Jurkat, Clone E6-1 (cell line): ENCODE measurements around the gene MACF1.
"Not testable (repeated sequence)": the region's sequence is repeated elsewhere in the genome, so short reads cannot be mapped to it uniquely, and the experiment has no call there.

Source experiments
- DNase-seq: peaks from one replicate; pipeline ENCODE4 v3.0.0-alpha.2; 2011; ENCODE audit warnings: low read depth, low spot score
- H3K4me3 ChIP-seq: 2 replicates; pipeline ENCODE4 v1.5.1; 2011; ENCODE audit warnings: mild to moderate bottlenecking, low read length, control low read depth, moderate library complexity

MACF1 gene

GRCh38 chr1:39491146-39491921 lies 286.8 kb downstream of the MACF1 start, which contains the start of gene BMP8A:
BMP8A (plus strand) TSS chr1:39491636; CDS start chr1:39491992, 356 bp downstream.
- H3K4me3 ChIP-seq, result peak within 1 kb of the TSS; percentile 51
- DNase-seq, result peak; percentile 32

- H3K4me3 ChIP-seq, DNase-seq: not testable (repeated sequence)
Observed at GRCh38 chr1:39492118-39493042, 287.9 kb downstream of the MACF1 start.

- not testable (repeated sequence) for DNase-seq, H3K4me3 ChIP-seq
Observed at GRCh38 chr1:39493043-39493810, 288.7 kb downstream of the MACF1 start.

- no peak overlapping the region for H3K4me3 ChIP-seq
- DNase-seq, result no peak
Observed at GRCh38 chr1:39494671-39495410, 290.3 kb downstream of the MACF1 start.

GRCh38 chr1:39496520-39496919 lies 292.0 kb downstream of the MACF1 start:
- H3K4me3 ChIP-seq, DNase-seq: not testable (repeated sequence)

- H3K4me3 ChIP-seq, result no peak overlapping the region
- DNase-seq, result no peak
Observed at GRCh38 chr1:39497585-39497984, 293.1 kb downstream of the MACF1 start.

- not testable (repeated sequence) for H3K4me3 ChIP-seq, DNase-seq
Observed at GRCh38 chr1:39498096-39498710, 293.7 kb downstream of the MACF1 start.

GRCh38 chr1:39498821-39499220 lies 294.3 kb downstream of the MACF1 start:
- not testable (repeated sequence) for H3K4me3 ChIP-seq, DNase-seq

- DNase-seq, result no peak
- H3K4me3 ChIP-seq, result no peak overlapping the region
Observed at GRCh38 chr1:39499668-39500067, 295.2 kb downstream of the MACF1 start.

GRCh38 chr1:39500862-39501389 lies 296.4 kb downstream of the MACF1 start:
- no peak overlapping the region for H3K4me3 ChIP-seq
- no peak for DNase-seq

- no peak overlapping the region for H3K4me3 ChIP-seq
- no peak for DNase-seq
Observed at GRCh38 chr1:39501666-39502065, 297.2 kb downstream of the MACF1 start.

- not testable (repeated sequence) for H3K4me3 ChIP-seq, DNase-seq
Observed at GRCh38 chr1:39504436-39504835, 299.9 kb downstream of the MACF1 start.

GRCh38 chr1:39505289-39505688 lies 300.8 kb downstream of the MACF1 start:
- no peak overlapping the region for H3K4me3 ChIP-seq
- DNase-seq, result no peak

GRCh38 chr1:39507230-39507928 lies 302.9 kb downstream of the MACF1 start:
- DNase-seq, result no peak
- H3K4me3 ChIP-seq, result no peak overlapping the region

GRCh38 chr1:39508266-39508665 lies 303.8 kb downstream of the MACF1 start:
- DNase-seq, result no peak
- H3K4me3 ChIP-seq, result no peak overlapping the region

- no peak for DNase-seq
- H3K4me3 ChIP-seq, result no peak overlapping the region
Observed at GRCh38 chr1:39508857-39509305, 304.4 kb downstream of the MACF1 start.

GRCh38 chr1:39509360-39510009 lies 305.0 kb downstream of the MACF1 start:
- no peak for DNase-seq
- no peak overlapping the region for H3K4me3 ChIP-seq
